NCI-H82 treated with DMSO at 0.1 percent for 48 hours (cell line): ENCODE data around the gene PRRG4.
"Not testable (repeated sequence)": the region's sequence is repeated elsewhere in the genome, so short reads cannot be mapped to it uniquely, and the experiment has no call there.

ENCODE experiments used
- DNase-seq: peaks from one replicate; lab custom pipeline; 2025; ENCODE audit not compliant: unreplicated experiment; lab: John Stamatoyannopoulos, UW

PRRG4 gene

DNA sequence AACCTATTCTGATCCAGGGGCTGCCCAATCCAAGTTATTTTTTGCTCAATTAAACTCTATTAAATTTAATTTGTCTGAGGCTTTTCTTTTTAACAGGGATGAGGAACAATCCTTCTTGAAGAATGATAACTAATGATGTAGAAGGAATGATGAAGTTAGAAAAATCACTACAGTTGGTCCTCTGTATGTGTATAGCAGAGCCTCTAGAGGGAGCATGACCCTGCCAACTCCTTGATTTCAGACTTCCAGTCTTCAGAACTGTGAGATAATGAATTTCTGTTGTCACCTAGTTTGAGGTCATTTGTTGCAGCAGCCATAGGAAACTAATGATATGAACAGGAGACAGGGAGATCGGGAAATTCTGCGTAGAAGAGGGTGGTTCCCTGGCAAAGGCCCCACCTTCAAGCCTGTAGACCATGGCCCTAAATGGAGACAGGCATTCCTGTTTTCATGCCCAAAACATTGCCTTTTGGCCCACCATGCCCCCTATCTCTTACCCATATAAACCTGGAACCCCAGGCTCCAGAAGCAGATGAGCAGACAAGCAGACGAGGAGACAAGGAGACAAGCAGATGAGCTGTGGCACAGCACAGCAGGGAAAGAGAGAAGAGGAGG lies 55.1 kb downstream of the PRRG4 start:
- peak; percentile 2 for DNase-seq

DNA sequence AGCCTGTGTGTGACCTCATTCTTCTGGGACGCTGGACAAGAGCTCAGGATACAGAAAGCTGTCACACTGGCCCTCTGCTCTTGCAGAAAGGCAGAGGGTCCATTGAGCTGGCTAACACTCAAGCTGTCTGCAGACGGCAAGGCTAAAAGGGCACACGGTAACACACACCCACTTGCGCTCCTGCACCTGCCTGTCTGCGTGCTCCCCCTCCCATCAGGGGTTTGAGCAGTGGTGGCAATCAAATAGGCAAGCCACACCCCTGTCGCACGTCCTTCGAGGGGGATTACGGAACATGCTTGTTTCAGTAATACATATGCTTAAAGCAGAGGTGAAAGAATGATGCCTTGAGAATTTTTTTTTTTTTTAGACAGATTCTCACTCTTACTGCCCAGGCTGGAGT lies 55.8 kb downstream of the PRRG4 start:
- DNase-seq = no peak

DNA sequence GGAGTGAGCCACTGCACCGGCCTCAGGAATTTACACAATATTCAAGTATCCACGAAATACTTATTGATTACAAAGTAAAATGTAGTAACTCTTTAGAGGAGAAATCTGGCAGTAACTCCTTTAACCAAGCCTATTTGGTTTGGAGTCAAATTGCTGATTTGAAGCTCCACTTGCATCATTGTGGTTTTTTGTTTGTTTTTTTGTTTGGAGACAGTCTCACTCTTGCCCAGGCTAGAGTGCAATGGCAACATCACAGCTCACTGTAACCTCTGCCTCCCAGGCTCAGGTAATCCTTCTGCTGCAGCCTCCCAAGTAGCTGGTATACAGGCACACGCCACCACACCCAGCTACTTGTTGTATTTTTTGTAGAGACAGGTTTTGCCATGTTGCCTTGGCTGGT lies 56.5 kb downstream of the PRRG4 start:
- DNase-seq = no peak

DNA sequence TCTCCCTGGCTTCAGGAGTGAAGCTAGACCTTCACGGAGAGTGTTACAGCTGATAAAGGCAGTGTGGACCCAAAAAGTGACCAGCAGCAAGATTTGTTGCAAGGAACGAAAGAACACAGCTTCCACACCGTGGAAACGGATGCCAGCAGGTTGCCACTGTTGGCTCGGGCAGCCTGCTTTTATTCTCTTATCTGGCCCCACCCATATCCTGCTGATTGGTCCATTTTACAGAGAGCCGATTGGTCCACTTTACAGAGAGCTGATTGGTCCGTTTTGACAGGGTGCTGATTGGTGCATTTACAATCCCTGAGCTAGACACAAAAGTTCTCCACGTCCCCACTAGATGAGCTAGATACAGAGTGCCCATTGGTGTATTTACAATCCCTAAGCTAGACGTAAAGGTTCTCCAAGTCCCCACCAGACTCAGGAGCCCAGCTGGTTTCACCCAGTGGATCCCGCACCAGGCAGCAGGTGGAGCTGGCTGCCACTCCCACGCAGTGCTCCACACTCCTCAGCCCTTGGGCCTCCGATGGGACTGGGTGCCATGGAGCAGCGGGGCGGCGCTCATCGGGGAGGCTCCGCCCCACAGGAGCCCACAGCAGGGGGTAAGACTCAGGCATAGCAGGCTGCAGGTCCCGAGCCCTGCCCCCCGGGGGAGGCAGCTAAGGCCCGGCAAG lies 58.1 kb downstream of the PRRG4 start:
- not testable (repeated sequence) for DNase-seq

DNA sequence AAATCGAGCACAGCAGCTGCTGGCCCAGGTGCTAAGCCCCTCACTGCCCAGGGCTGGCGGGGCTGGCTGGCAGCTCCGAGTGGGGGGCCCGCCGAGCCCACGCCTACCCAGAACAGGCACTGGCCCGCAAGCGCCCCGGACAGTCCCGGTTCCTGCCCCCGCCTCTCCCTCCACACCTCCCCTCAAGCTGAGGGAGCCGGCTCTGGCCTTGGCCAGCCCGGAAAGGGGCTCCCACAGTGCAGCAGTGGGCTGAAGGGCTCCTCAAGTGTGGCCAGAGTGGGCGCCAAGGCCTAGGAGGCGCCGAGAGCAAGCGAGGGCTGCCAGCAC lies 58.6 kb downstream of the PRRG4 start:
- not testable (repeated sequence) for DNase-seq

DNA sequence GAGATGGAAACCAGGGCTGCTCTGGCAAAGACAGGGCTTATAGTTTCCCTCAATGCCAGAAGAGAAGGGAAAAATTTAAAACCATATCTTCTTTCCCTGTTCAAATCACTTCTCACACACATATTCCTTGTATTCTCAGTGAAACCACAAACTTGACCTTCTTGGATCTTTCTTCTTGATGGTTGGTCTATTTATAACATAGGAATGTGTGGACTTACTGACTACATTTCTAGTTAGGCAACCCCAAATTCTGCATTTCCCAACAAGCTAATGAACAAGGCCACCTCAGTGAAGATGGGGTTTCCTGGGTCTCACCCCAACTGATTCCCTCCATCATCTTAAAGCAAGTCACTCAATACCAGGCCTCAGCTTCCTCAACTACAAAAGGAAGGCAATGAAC lies 59.1 kb downstream of the PRRG4 start:
- DNase-seq = no peak

DNA sequence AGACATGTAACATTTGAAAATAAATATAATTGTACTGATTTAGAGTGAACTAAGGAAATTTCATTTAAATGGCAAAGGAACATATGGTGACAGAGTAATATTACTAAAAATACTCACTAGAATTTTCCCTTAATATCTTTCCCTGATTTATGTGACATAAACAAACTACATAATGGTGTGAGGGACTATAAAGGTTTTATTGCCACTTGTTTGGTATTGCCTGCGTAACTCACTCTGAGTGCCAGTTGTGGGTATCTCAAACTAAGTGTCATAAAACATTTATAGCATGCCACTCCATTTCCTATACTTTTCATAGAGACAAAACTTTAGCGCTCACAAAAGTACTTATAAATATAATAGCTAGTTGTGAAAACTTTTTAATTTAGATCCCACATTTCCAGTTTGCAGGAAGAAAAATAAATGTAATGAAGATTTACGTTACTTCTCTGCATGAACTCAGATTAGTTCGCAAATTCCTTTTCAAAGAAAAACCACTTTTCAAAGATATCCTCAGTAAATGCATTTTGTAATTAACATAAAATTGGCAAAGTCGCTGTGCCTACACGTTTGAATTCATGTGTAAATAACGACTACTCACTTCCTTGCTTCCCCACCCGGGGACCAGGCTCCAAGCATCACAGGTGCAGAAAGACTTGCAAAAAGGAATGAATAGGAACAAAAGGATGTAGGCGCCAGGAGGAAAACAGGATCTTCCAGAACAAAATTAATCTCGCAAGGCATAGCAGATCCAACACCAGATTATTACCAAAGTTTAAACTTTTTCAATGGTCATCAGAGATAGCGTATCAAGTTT lies 61.3 kb downstream of the PRRG4 start:
- no peak for DNase-seq

DNA sequence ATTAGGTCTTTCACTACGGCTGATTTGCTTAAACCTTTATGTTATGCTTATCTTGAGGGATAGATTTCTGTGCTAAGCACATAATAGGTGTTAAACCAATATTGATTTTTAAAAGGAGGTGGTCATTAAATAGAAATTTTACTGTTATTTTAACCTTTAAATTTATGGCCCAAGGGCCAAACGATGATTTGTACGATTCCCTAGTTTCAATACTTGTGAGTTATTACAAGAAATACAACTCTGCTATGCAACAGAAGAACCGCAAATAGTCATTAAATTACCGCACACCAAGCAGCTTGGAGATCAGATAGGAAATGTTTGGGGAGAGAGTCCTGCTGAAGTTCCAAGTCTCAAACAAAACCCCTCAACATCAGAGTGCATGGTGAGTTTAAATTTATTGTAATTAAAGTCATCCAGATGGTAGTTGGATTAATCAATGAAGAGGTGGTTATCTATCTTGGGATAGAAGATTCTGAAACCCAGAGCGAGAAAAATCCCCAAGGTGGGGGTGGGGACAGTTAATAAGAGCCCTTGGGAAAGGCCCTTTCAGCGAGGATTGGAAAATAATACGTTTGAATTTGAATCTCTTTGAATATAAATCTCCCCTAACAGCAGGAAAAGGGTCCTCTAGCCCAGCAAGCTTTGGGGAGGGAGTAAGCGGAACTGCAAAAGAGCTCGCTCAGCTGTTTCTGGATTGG lies 62.1 kb downstream of the PRRG4 start:
- DNase-seq = peak; percentile 3

DNA sequence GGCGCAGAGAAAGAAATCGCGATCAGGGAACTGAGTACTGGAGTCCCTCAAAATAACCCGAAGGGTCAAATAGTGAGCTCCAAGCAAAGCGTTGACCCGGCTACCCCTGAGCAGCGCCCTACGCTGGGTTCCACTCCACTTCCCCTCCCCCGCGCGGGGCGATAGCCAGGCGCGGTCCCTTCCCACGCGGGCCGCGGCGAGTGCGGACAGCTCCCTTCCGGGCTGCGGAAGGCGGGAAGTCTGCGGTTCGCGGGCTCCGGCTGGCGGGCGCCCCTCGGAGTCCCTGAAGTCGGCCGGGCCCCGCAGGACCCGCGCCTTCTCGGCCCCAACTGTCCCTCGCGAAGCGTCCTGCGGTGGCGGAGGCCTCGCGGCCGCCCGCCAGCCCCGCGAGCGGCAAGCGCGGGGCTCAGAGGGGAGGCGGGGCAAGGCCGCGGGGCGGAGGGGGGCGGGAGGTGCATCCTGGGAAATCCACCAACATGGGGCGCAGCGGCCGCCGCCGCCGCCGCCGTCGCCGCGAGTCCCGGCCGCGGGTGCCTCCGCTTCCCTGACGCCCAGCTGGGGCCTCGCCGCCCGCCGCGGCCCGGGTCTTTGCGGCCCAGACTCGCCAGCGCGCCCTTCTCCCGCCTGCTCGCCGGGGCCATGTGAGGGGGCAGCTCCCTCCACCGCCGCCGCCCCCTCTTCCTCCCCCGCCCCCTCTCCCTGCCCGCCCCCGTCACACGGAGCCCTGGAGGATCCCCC lies 62.8 kb downstream of the PRRG4 start, which contains the start of gene QSER1:
QSER1 (plus strand) TSS at position 457 of the 738 bp plus-strand sequence. CDS start 315 bp downstream, outside the sequence.
- DNase-seq = peak; percentile 9

DNA sequence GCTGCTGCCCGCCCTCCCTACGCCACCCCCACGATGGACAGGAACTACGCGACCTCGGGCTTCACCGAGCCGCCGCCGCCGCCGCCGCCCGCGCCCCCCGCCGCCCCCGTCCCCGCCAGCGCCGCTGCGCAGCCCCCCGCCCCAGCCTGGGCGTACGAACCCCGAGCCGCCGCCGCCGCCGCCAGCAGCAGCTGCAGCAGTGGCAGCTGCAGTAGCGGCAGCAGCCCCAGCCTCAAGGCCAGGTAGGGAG lies 63.3 kb downstream of the PRRG4 start:
- no peak for DNase-seq

DNA sequence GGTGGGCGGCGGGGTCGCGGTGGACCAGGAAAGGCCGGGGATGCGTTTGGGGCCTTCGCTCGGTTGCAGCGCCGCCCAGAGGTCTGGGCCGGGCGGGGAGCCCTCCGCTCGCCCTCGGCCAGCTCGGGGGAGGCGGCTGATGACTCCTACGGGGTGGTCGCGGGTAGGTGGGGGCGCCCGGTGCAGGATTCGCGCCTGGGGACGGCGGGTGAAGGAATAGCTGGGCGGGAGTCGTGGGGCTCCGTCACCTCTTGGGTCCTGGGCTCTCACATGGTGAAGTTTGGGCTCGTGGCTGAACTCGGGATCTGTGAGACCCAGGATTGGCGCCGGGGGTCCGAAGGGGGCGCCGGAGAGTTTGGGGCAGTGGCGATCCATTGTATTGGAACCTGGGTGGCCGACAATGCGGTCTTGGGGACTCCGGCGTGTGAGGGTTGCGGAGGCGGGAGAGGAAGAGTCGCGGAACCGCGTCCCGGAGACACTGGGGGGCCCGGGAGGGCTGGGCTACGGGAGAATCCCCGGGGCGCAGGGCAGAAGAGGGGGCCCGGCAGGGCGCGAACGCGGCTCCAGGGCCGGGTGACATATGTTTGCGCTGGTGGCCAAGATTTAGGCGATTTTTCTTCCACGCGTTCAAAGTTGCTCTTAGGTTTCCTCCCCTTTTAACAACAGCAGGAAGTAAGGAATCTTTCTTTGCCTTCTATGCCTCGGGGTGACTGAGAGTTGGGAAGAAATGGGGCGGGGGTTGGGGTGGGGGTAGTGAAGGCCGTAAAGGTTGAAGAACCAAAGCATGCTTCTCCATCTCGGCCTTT lies 63.8 kb downstream of the PRRG4 start:
- no peak for DNase-seq

DNA sequence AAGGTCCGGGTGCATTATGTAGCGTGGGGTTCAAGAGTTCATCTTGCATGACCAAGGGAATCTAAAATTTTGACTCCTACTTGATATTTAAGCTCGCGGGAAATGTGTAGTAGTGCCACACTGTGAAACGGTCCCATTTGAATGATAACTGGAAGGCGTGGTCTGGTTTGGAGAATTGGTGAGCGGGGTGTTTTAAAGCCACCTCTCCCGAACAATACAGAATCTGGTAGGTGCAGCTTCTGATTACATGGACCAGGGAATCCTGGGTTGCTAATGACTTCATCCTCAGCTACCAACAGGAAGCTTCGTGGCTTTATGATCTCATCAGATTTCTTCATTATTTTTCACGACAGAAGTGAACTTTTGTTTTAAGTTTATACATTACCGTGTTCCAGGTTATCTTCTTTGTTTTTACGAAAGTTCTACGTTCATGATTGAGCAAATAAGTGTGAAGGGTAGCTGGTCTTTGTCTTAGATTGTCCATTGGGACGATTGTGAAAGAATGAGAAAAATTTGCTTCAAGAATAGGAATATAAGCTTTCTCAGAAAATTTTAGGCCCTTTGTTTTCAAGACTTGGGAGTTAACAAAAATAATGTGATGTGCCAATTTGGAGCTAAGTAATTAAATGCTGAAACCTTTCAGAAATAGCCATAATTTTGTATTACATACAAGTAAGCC lies 64.6 kb downstream of the PRRG4 start:
- DNase-seq = peak; percentile 62

DNA sequence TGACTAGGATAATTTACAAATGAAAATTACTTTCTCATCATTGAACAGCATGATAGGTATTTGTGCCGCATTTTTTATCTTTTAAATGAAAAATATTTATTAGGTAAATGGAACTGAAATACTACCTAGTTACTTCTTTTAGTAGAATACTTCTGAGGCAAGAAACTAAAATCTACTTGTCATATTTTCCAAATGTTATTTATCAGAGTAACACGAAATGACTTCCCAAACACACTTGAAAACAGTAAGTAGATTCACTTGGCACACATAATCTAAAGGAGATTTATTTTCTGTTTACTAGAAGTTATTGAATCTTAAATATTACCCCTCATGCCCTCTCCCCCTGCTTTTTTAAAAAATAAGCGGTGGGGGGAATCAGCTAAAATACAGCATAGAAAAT lies 65.2 kb downstream of the PRRG4 start:
- DNase-seq = no peak

DNA sequence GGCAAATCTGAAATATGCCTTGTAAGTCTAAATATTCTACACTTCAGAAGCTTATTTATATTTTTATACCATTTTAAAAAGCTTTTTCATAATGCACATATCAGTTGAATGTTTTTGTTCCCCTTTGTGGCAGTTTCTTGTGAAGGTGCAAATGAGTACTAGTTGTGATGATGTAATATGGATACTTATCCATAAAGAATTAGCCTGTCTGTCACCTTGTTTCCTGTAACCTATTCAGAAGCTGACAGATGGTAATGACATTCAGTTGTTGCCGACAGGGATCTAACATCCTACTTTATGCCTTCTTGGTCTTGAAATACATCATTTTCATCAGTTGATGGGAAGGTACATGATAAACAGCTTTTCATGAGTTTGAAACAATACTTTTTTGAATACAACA lies 65.7 kb downstream of the PRRG4 start:
- DNase-seq = peak; percentile 12

DNA sequence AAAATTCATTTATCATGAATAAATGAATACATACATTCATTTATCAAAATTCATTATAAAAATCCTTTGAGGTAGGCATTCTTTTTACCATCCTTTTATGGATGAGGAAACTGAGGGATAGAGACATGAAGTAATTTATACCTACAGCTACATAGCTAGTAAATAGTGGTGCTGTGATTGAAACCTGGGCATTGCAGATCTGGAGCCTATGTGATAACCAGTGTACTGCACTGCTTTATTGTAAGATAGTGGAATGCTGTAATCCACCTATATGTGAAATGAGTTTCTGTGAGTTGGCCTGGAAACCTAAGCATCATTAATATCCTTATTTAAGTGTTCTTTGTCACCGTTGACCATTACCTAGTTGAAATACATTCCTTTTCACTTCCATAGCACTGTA lies 67.4 kb downstream of the PRRG4 start:
- no peak for DNase-seq

DNA sequence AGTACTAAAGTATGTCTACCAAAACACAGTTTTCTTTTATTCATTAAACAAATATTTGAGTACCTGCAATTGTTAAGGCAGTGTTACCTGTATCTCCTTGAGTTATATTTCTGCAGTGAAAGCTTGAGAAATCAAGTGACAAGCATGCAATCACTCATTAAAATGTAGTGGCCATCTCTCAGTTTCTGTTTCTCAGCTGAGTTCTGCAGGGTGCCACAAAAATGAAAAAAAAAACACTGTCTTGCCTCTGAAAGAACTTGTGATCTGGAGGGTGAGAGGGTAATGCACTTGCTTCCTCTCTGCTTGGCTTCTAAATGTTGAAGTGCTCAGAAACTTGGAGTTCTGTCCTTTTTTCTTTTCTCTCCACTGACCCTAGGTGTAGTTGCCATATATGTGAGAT lies 69.7 kb downstream of the PRRG4 start:
- no peak for DNase-seq

DNA sequence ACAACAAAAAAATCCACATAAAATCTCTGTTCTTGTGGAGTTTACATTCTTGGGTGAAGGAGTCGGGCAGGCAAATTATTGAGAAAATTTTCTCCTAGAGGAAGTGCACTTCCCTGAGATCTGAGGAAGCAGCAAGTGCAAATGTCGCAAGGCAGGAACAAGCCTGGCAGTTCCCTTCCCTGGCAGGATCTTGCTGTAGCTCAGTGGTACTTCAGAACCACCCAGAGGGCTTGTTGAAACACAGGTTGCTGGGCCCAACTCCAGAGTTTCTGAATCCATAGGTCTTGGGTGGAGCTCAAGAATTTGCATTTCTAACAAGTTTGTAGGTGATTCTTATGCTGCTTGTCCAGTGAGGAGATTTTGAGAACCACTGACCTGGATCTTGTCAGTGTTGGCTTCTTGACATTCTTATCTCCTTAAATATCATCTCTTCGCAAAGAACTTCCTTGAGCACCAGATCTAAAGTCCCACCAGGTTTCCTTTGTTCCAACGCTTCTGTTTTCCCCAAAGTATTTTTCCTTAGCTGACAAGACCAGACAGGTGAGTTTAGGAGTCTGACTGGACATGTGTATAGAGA lies 72.5 kb downstream of the PRRG4 start:
- DNase-seq = no peak

DNA sequence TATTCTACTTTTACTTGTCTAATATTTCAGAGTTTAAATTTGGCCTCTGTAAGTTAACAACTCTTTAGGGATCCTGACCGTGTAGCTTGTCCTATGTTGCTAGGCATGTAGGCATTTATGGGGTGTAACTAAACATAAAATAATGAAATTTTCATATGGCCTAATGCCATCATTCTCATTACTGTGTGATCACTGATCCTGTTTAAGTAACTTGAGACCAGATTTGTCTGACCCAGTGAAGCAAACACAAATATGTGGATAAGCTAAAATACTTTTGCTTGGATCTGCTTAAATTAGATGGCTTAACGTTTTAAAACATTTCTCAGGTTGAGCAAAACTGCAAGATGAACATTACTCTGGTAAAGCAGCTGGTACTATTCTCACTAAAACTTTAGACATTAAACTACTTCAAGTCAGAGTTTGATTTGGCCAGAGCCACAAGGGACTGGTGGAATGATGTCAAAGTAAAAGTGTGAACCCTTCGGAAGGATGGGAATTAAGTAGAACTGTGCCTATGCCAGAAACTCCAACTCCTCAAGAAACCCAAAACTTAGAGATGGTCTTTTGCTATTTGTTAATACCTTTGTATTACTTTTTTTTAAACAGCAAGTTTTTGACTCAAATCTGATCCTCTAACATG lies 75.4 kb downstream of the PRRG4 start:
- no peak for DNase-seq
